PC-9 (cell line): ENCODE results near the gene PDE8A. TPM values are rescaled to one million over a fixed set of nuclear protein-coding genes. Genes with fewer than 3 reads are reported as not detected.
A peak's percentile ranks its signal among the peaks of the same experiment; 100 is the strongest.

Experiments
- BruUV-seq: library from RNA; stranded (reverse); fragments of 400-500 nt; replicated peaks from 2 replicates; lab custom pipeline; 2021; lab: Mats Ljungman, UMichigan
- CTCF ChIA-PET: fragments of 300-600 bp; sonication (Branson Sonifier 250); formaldehyde crosslinking; loops from one replicate; lab custom pipeline; 2022; ENCODE audit warnings: antibody characterized with exemption; lab: Charles Lee
- POLR2A ChIA-PET: fragments of 300-600 bp; sonication (Branson Sonifier 250); formaldehyde crosslinking; loops from one replicate; lab custom pipeline; 2022; ENCODE audit warnings: antibody characterized with exemption; ENCODE audit not compliant: unreplicated experiment; lab: Charles Lee
- DNase-seq, 2 experiments: peaks; one replicate each; pipeline versions ENCODE4 v3.0.0 to v3.0.0-alpha.2; 2015 to 2022; ENCODE audit warnings: mixed read lengths in 1 of 2
- H2AFZ ChIP-seq: fragments of 200-600 bp; sonication (generic); 2 replicates; pipeline ENCODE4 v1.8.1; 2017; ENCODE audit warnings: antibody characterized with exemption
- H3F3A ChIP-seq: fragments of 200-600 bp; sonication (generic); 2 replicates; pipeline ENCODE4 v1.8.1; 2017; ENCODE audit warnings: antibody characterized with exemption, mild to moderate bottlenecking, low read depth; ENCODE audit not compliant: insufficient read depth
- H3K27ac ChIP-seq: fragments of 200-600 bp; sonication (generic); 2 replicates; pipeline ENCODE4 v1.6.1; 2016; ENCODE audit warnings: mixed run types
- H3K27me3 ChIP-seq: fragments of 200-600 bp; sonication (generic); 2 replicates; pipeline ENCODE4 v1.6.1; 2016; ENCODE audit warnings: low read depth, mixed run types; ENCODE audit not compliant: insufficient read depth
- H3K36me3 ChIP-seq: fragments of 200-600 bp; sonication (generic); 2 replicates; pipeline ENCODE4 v1.6.1; 2016; ENCODE audit warnings: low read depth, mixed run types
- H3K4me1 ChIP-seq: fragments of 200-600 bp; sonication (generic); replicated peaks from 2 replicates; pipeline ENCODE4 v1.6.1; 2016; ENCODE audit warnings: mixed run types; ENCODE audit not compliant: insufficient read depth
- H3K4me2 ChIP-seq: fragments of 200-600 bp; sonication (generic); 2 replicates; pipeline ENCODE4 v1.6.1; 2017; ENCODE audit warnings: mixed run types
- H3K4me3 ChIP-seq: fragments of 200-600 bp; sonication (generic); 2 replicates; pipeline ENCODE4 v1.6.1; 2016; ENCODE audit warnings: mixed run types
- H3K79me2 ChIP-seq: fragments of 200-600 bp; sonication (generic); 2 replicates; pipeline ENCODE4 v1.6.1; 2017; ENCODE audit warnings: low read depth, mixed run types
- H3K9me2 ChIP-seq: fragments of 200-600 bp; sonication (generic); 2 replicates; pipeline ENCODE4 v1.8.1; 2017; ENCODE audit warnings: mild to moderate bottlenecking; ENCODE audit not compliant: insufficient read depth
- H3K9me3 ChIP-seq: fragments of 200-600 bp; sonication (generic); 2 replicates; pipeline ENCODE4 v1.8.1; 2016; ENCODE audit warnings: low read depth; ENCODE audit not compliant: insufficient read depth
- H4K20me1 ChIP-seq: fragments of 200-600 bp; sonication (generic); 2 replicates; pipeline ENCODE4 v1.8.1; 2017; ENCODE audit not compliant: insufficient read depth
- EZH2 ChIP-seq: fragments of 200-600 bp; sonication (generic); IDR thresholded peaks from 2 replicates; pipeline ENCODE4 v1.8.0; 2017; ENCODE audit warnings: antibody characterized with exemption, low read depth
- intact Hi-C: fragments of 100-400 bp; cut with micrococcal nuclease; formaldehyde crosslinking; loops from one replicate; pipeline ENCODE4 v1.10.0; 2022; ENCODE audit not compliant: unreplicated experiment
- total RNA-seq: library from RNA; stranded (reverse); gene quantifications from 2 replicates; pipeline ENCODE4 v1.2.3, GENCODE V29; 2021
- TF ChIP-seq, protein P1 (sequence below): fragments of 200-600 bp; sonication (generic); conservative IDR thresholded peaks from 2 replicates; pipeline ENCODE4 v1.6.1; 2017; ENCODE audit warnings: mixed run types, antibody characterized with exemption, mild to moderate bottlenecking, moderate library complexity

PDE8A gene
- total RNA-seq, 1 experiment from 2014 or later: 47.3 TPM

DNA sequence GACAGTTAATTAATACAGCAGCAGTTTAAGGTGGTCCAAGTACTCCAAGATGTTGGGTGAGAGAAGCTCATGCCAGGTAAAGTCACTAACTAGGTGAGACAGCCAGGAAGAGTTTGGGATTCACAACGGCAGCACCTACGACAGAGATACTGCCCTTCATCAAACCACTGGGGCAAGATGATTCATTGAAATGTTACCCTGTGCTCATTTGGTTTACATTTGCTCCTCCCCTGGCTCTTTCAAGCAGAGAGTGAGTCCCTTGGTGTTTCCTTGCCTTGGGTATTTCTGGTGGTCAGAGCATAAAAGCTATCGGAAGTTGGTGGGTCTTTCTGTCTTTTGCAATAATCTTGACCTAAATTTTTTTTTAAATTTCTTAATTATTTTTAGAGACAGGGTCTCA is 19.9 kb upstream of the PDE8A start:
- no peaks in the 10 kb centered on the region for H3K79me2 ChIP-seq
- TF ChIP-seq, protein P1, sequence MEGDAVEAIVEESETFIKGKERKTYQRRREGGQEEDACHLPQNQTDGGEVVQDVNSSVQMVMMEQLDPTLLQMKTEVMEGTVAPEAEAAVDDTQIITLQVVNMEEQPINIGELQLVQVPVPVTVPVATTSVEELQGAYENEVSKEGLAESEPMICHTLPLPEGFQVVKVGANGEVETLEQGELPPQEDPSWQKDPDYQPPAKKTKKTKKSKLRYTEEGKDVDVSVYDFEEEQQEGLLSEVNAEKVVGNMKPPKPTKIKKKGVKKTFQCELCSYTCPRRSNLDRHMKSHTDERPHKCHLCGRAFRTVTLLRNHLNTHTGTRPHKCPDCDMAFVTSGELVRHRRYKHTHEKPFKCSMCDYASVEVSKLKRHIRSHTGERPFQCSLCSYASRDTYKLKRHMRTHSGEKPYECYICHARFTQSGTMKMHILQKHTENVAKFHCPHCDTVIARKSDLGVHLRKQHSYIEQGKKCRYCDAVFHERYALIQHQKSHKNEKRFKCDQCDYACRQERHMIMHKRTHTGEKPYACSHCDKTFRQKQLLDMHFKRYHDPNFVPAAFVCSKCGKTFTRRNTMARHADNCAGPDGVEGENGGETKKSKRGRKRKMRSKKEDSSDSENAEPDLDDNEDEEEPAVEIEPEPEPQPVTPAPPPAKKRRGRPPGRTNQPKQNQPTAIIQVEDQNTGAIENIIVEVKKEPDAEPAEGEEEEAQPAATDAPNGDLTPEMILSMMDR: no peak
- TF ChIP-seq EZH2: no peak
- no peaks in the 10 kb centered on the region for H3K9me3 ChIP-seq
- H3K4me3 ChIP-seq: no peak overlapping the region
- H3K27ac ChIP-seq: no peak overlapping the region
- no TSS peak for BruUV-seq
- H2AFZ ChIP-seq: no peak overlapping the region
- intact Hi-C loops: no loop called here
- H3K4me2 ChIP-seq: no peak overlapping the region
- CTCF ChIA-PET: no interaction called here
- H3K4me1 ChIP-seq: peaks cover 43% of the 10 kb centered on the region
- no peaks in the 10 kb centered on the region for H3K27me3 ChIP-seq
- DNase-seq: no peak
- H3K9me2 ChIP-seq: no peaks in the 10 kb centered on the region; the same call in 1 of the 2 replicates
- no peaks in the 10 kb centered on the region for H4K20me1 ChIP-seq
- no peaks in the 10 kb centered on the region for H3F3A ChIP-seq
- H3K36me3 ChIP-seq: no peaks in the 10 kb centered on the region
- POLR2A ChIA-PET: no interaction called here

DNA sequence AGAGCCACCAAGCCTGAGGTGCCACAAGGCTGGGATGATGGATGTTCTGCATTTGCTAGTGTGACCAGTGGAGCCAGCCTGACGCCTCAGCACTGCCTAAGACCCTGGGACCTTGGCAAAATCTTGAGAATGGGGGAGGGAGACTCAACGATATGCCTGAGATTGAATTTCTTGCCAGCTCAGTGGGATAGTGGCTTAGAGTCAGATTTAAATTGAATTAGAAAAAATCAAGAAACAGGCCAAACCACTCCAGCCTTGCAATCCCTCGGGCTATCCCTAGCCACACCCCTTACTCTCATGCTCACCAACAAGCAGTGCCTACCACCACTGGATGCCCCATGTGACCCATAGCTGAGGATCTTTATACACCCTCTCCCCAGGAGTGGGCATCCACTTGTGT is 18.7 kb upstream of the PDE8A start:
- no peak overlapping the region for H2AFZ ChIP-seq
- peak overlapping the region; percentile 59 for H3K4me2 ChIP-seq
- H3K27me3 ChIP-seq: no peaks in the 10 kb centered on the region
- POLR2A ChIA-PET: interaction anchor here (0.6 kb wide), 2 partner anchors 18 to 59 kb away, joined by 3 to 4 read pairs; no protein-coding TSS in a partner anchor
- H3K9me2 ChIP-seq: no peaks in the 10 kb centered on the region
- H4K20me1 ChIP-seq: no peaks in the 10 kb centered on the region
- CTCF ChIA-PET: interaction anchor here (0.5 kb wide), 1 partner anchor 371 kb away, joined by 3 read pairs; no protein-coding TSS in a partner anchor
- H3K9me3 ChIP-seq: no peaks in the 10 kb centered on the region
- peak; percentile 71 for DNase-seq
- no TSS peak for BruUV-seq
- H3K36me3 ChIP-seq: no peaks in the 10 kb centered on the region
- no peaks in the 10 kb centered on the region for H3K79me2 ChIP-seq
- intact Hi-C loops: loop anchor here (1.0 kb wide), 1 partner anchor 17 kb away; no protein-coding TSS in a partner anchor
- H3K4me3 ChIP-seq: no peak overlapping the region
- H3K27ac ChIP-seq: peak overlapping the region; percentile 45
- TF ChIP-seq, protein P1: no peak
- TF ChIP-seq EZH2: no peak
- H3K4me1 ChIP-seq: peaks cover 43% of the 10 kb centered on the region
- H3F3A ChIP-seq: no peaks in the 10 kb centered on the region

DNA sequence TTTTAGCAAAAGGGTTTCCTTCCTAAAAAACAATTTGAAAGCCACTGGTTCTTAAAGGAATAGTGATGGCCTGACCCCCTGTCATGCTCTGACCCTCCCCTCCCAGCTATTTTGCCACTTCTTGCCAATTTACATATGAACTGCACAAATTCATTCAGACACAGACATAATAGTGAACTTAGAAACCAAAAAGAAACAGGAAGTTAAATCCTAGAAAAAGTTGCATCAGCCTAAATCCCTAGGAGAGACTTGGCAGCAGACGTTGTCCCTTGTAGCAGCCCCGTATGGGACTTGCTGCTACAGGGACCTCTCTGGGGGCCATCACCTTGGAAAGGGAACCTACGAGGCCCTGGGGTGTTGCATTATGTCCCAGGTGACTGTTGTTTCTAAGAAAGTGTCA is 14.3 kb upstream of the PDE8A start:
- CTCF ChIA-PET: no interaction called here
- H4K20me1 ChIP-seq: no peaks in the 10 kb centered on the region
- no peak overlapping the region for H2AFZ ChIP-seq
- peaks cover 12% of the 10 kb centered on the region for H3K4me1 ChIP-seq
- DNase-seq: no peak
- POLR2A ChIA-PET: no interaction called here
- no TSS peak for BruUV-seq
- H3K4me3 ChIP-seq: no peak overlapping the region
- H3K9me2 ChIP-seq: no peaks in the 10 kb centered on the region
- H3F3A ChIP-seq: no peaks in the 10 kb centered on the region
- H3K9me3 ChIP-seq: no peaks in the 10 kb centered on the region
- no peak overlapping the region for H3K27ac ChIP-seq
- intact Hi-C loops: no loop called here
- no peak overlapping the region for H3K4me2 ChIP-seq
- TF ChIP-seq, protein P1: no peak
- no peak for TF ChIP-seq EZH2
- H3K27me3 ChIP-seq: no peaks in the 10 kb centered on the region
- no peaks in the 10 kb centered on the region for H3K36me3 ChIP-seq
- H3K79me2 ChIP-seq: no peaks in the 10 kb centered on the region
